GM21529 (cell line): ENCODE results near the gene RHCG.
A peak's percentile ranks its signal among the peaks of the same experiment; 100 is the strongest.

Experiments
- ATAC-seq: cut with Tn5 transposase; IDR thresholded peaks from one replicate; pipeline ENCODE4 v1.9.1; 2021; ENCODE audit not compliant: unreplicated experiment

RHCG gene

DNA sequence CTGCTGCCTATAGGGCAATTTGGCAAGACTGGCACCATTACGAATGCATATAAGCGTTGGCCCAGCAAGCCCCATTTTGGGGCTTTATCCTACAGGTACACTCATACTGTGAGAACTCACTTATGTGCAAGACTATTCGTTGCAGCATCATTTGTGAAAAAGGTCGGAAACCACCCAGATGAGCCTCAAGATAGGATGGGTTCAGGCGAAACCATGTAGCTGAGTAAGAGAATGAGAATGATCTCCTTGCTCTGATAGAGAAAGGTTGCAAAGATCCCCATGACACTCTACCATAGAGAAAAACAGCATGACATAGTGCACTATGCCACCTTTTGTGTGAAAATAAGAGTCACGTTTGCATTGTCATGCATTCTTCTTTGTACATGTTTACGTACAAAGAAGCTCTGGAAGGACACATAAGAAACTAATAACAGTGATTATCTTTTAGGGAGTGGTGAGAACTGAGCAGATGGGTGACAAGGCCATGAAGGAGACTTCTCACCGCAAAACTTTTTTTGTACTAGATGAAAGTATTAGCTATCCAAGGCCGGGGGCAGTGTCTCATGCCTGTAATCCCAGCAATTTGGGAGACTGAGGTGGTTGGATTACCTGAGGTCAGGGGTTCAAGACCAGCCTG, 50.0 kb downstream of the RHCG start:
- no peak for ATAC-seq

DNA sequence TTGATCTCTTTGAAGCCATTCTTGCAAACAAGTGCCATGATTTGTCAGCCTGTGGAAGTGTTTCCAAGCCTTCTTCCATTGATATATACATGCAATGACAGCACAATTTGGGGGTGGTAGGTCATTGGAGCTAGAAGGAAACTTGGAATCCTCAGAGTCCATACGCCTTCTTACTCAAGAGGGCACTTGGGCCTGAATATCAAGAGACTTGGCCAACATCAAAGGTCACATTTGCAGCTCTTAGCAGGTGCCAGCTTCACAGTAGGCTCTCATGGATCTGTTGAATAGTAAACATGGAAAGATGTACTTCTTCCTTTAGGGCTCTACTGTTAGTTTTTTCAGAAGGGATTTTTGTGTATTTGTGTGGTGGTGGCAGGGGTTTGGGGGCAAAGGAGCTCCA, 50.9 kb downstream of the RHCG start:
- no peak for ATAC-seq

DNA sequence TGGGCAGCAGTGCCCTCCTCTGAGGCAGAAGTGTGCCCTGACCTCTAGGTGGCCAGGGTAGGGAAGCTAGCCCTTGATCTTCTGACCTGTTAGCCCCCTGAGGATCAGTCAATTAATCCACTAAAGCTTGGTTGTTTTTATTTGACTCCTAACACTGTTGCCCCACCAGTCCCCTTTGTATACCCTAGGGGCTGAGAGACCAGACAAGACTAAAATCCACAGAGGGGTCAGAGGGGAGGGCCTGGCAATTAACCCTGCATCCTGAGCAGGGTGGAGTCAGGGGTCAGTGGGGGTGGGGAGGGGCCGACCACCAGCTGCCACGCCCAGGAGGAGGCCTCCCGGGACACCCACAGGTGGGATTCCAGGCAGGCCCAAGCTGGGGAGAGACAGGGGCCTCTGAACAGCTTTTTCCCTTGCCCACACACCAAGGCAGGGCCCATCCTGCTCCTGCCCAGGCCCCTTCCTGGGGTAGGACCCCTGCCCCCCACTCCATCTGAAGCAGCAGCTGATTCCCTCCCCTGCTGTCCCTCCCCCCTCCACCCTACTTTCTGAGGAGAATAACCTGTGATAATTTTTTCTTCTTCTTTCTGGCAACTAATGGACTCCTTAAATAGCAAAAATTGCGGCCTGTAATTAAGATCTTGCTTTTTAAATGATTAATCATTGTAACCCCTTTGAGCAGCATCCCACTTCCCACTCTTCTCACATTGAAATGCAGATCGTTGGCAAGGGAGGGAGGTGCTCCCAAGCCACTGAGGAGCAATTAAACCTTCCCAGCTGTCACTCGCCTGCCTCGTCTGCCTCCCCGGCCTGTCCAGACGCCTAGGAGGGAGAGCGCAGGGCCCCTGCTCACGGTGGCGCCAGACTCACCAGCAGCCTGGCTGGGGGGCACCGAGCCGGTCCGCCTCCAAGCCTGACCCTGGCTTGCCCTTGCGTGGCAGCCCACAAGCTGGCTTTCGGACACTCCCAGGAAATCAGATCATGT, 51.9 kb downstream of the RHCG start:
- no peak for ATAC-seq

DNA sequence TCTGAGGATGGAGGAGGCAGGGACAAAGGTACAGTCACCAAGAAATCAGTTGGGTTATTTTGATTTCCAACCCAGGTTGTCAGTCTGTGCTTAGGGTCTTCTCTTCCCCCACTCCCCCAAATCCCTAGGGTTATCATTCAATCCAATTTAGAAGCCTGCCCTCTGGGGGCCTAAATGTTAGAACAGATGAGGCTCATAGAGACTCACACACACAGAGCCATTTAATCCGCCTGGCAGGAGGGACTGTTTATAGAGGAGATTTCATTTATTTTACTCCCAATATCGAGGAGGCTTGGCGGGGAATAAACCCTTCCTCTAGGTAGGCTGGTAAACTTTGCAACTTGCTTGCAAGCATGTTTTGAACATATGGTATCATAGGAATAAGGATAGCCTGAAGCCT, 52.8 kb downstream of the RHCG start:
- no peak for ATAC-seq

DNA sequence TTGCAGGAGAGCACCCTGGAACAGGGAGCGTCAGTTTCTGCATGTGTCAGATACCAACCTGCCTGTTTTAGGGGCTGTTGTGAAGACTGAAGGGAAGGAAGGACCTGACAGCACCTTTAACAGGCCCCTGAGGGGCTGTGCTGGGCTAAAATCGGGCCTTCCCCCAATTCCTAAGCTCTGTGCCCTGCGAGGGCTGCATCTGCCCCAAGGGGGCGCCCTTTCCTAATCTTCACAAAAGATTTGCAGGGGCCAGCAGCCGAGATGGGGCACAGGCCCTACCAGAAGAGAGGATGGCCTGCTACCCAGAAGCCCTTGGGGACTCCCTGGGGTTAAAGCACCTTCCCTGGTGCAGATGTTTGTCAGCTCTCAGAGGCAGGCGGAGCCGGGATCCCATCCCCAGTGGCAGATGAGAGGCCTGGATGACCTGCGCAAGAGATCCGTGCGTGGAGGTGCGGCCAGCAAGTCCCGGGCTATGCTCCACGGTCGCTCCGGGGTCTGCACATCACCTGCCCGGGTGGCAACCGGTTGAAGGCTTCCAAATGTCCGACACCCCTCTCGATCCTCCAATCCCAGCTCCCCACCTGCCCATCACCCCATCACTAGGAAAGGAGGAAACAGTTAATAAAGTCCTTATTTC, 53.6 kb downstream of the RHCG start:
- ATAC-seq, result no peak

DNA sequence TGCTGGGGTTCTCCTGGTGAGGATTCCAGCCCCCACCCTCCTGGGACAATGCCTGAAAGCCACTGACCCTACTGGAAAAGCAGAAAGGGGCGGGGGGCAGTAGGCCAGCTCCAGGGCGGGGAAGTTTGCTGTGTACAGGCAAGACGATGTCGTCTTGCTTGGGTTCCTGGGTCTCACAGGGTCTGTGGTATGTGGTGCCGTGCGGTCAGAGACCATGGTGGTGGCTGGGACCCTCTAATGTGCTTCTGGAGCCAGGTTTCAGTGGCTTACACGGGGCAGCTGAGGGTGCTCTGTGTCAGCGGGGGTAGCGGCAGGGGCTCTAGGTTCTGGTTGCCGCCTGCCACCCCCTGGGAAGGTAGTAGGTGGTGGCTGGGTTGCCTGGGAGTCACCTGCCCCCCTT, 54.2 kb downstream of the RHCG start:
- ATAC-seq, result no peak

DNA sequence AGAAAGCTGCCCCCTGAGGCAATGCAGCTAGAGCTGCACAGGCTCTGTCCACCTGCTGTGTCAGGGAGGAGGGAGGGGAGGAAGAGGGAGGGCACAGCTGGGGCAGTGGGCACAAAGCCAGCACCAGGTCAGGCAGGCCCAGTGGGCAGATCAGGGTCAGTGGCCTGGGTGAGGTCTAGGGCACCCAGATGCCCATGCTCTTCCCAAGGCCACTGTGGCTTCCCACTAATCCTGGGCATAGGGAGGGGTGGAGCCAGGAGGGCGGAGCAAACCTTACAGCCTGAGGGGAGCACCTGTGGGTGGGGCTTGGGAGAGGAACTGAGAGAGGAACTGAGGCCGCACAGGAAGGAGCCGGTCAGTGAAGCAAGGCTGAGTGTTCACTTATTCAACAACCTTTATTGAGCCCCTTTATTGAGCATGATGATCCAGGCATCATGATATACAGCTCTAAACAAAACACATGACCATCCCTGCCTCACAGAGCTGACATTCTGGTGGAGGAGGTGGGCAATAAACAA, 55.0 kb downstream of the RHCG start:
- peak; percentile 99 for ATAC-seq

DNA sequence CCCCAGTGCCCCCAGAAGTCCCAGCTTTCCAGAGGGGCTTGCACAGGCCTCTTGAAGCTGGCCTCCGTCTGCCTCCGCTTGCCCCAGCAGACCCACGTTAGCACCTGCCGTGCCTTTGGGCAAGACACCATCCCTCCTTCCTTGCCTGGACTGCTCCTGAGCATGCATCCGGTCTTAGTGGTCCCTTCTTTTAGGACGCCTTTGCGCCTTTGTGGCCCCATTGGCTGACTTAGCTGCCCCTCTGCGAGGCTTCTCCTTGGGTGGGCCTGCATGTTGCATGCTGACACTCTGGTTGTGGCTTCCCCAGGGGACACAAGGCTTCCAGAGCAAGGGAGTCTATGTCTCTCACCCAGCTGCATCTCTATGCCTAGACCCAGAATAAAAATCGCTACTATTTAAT, 56.6 kb downstream of the RHCG start:
- no peak for ATAC-seq

DNA sequence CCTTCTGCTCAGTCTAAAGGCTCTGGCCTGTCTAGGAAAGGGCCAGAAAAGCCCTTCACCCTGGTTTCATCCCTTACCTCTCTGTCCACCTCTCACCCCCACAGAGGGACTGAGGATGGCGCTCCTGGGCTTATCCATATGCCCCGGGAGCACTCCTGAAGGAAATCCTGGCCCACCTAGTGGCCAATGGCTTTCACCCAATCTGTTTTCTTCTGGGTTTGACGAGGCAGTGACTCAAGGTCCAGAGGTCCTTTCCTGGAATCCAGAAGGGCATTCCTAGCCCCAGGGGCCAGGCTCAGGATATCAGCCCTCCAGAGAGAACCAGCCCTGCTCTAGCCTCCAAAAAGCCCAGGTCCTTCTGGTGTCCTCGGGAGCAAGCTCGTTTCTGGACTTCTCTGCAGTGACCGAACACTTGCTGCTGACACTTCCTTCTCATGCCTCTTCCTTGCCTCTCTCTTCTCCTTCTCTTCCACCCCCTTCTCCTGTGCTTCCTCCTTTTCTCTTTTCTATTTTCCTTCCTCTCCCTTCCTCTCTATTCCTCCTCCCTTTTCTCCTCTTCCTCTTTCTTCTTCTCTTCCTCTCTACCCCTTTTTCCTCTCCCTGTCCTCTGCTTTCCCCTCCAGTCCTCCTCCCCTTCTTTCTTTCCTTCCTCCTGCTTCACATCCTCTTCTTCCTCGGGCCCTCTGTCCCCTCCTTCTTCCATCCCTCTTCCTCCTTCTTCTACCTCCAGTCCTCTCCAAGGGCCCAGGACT, 59.6 kb downstream of the RHCG start:
- no peak for ATAC-seq

DNA sequence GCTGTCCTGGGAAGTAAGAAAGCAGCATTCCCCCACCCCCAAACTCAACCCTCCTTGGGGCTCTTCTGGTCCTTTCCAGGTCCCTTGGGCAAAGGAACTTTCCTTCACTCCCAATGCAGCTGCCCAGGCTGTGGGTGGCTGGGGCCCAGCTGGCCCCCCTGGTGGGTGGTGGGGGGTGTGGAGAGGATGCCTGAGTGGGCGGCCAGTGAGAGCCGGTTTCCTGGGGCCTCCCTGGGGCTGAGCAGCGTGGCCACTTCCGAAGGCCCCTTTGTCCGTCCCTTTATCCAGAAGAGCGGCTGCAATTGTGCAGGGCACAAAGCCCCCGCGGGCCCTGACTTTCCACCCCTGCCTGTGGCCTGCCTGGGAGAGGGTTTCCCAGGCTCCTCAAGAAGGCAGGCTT, 61.0 kb downstream of the RHCG start:
- no peak for ATAC-seq

DNA sequence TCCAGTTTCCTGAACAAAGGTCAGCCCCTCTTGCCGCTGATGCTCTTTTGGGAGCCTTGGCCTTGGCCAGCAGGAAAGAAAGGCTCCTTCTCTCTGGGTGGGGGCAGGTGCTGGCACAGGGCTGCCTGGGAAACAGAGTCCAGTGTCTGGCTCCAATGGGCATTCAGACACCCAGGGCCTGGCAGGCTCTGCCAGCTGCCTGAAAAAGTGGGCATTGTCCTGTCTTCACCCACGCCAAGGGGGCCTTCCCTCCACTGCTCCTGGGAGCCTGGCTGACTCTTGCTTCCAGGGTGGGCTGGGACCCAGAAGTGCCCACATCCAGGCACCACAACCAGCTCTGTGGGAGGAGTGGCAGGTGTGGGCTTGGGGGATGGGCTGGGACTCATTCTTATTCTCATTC, 62.7 kb downstream of the RHCG start:
- ATAC-seq, result no peak

DNA sequence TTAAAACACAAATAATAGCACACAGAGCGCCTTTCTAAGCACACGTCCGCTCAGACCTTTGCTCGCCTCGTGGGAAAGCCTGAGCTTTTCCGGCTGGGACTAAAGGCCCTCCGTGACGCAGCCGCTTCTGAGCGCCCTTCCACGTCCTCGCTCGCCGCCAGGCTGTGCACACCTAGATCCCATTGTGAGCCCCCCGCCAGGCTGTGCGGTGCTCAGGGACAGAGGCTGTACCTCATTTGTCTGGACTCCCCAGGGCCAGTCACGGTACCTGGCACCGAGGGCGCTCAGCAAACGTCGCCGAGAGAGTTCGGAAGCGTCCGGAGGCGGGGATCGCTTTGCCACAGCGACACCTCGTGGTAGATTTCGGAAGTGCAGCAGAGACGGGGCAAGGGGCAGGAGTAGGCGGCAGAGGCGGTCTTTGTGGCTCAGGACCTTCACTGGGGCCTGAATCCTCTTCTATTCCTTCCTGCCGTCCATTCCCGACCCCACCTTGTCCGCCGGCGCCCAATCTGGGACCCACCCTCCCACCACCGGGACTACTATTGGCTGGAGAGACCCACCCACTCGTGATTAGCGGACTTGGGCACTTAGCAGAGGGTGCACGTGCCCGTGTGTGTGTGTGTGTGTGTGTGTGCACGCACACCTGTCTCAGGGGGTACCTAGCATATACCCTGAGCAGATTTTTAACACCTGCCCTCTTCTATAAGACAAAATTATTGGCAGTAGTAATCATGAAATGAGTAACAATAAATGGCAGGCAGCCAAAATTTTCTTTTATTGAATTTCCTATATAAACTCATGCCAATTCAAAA, 65.6 kb downstream of the RHCG start:
- ATAC-seq, result peak; percentile 94

DNA sequence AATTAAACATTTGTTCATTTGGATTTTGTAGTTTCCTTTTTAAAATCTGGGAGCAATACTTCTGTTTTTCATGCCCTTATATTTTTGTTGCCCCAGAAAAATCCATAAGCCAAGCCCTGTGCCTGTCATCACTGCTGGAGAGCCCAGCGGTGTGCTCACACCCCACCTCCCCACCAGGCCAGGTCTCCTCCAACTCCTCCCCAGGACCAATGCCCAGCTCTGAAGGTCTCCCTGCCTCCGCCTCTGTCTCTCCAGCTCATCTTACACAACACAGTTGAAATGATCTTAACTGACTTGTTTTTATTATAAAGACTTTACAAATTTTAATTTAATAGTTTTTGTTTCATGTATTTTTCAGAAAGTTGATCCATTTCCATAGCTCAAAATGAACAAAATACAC, 66.4 kb downstream of the RHCG start:
- ATAC-seq, result no peak

DNA sequence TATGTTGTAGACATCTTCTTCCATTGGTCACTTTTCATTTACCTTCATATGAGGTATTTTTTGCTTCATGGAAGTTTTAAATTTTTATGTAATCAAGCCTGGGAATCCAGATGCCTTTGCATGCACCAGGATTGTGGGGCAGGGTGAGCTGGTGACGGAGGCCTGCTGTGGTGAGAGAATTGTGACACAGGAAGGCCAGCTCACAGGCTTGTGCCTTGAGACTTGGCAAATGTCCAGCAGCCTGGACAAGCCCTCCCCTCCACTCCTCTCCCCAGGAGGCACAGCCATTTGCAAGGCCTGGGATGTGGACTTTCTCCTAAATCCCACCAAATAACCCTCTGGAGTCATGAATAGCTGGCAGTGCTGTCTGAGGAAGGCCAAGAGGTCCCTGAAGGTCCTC, 67.4 kb downstream of the RHCG start:
- no peak for ATAC-seq

DNA sequence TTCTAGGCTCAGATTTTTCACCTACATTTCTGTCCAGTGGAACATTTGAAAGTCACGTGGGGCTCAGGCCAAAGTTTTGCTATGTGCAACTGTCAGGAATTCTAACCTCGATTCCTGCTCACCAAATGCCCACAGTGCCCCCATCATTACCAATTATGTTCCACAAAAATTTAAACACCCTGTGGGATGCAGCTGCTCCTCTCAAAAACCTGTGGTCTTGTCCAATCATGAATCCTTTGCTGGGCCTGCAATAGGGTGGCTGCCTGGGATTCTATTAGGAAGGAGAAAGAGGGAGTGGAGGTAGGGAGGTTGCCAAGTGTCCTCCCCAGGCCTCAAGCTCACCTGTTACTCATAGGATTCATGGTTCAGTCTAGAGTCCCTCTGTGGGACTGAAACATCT, 68.1 kb downstream of the RHCG start:
- ATAC-seq, result no peak

DNA sequence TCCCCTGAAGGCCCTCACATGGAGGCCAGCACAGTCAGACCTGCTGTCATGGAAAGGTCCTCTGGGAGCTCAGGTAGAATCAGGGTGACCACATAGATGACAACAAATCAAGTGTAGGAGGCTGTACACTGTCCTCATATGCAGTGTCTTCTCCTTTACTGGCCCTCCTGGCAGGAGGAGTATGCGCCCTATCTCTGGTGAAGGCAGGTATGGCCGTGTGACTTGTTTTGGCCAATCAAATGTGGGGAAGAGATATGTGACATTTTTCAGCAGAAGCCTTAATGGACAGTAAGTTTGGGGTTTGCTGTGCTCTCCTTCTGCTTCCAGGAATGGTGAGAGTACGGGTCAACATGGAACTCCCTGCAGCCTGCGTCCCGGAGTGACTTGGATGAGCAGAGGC, 69.9 kb downstream of the RHCG start:
- ATAC-seq, result no peak

DNA sequence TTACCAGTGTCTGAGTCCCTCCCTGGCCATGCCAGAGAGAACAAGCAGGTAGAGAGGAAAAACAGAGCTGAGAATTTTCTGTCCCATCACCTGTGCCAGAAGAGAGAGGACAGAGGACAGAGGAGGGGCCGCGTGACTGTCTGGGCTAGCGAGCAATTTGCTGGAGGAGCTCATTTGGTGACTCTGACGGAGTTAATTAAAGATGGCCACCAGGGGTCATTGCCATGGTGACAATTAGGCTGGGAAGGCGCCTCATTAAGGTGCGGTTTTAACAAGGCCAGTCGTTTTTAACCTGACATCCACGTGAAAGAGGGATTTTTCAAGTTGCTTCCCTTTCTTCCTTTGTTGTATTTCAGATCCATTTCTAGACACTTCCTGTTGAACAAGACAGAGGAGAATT, 72.4 kb downstream of the RHCG start:
- ATAC-seq, result no peak
